ENCODE measurements around the gene XPR1. TPM values are rescaled to one million over a fixed set of nuclear protein-coding genes. Genes with fewer than 3 reads are reported as not detected.
A peak's percentile ranks its signal among the peaks of the same experiment; 100 is the strongest.

Gene XPR1
- total and polyA plus RNA-seq, 2 experiments from 2014 or later, result 4.9 to 15.6 TPM

GRCh38 chr1:180859306-180859705 lies 227.5 kb downstream of the XPR1 start:
- peaks cover 5% of the 10 kb centered on the region for H3K4me1 ChIP-seq (ENCODE audit: insufficient read depth)
- no peaks in the 10 kb centered on the region for H3K9me2 ChIP-seq (ENCODE audit: insufficient read depth)
- no peaks in the 10 kb centered on the region for H3K36me3 ChIP-seq (ENCODE audit: low read depth)
- no peak for TF ChIP-seq EZH2phosphoT487 (IDR thresholded peaks at IDR 0.05; ENCODE audit: insufficient read depth, low read depth)
- no peak for TF ChIP-seq EZH2 (IDR thresholded peaks at IDR 0.05; ENCODE audit: insufficient read depth, poor library complexity, severe bottlenecking)
- H3K4me2 ChIP-seq (ENCODE audit: unreplicated experiment), result no peak overlapping the region
- DNase-seq, result no peak
- no peak overlapping the region for H2AFZ ChIP-seq
- no peak overlapping the region for H3K4me3 ChIP-seq
- no peaks in the 10 kb centered on the region for H3K27me3 ChIP-seq (replicated peaks; ENCODE audit: insufficient read depth)
- H3K9ac ChIP-seq, result no peak overlapping the region
- in situ Hi-C loops (cut with MboI), result no loop called here
- H3K9me3 ChIP-seq (ENCODE audit: low read depth), result no peaks in the 10 kb centered on the region
- no peaks in the 10 kb centered on the region for H3K79me2 ChIP-seq (ENCODE audit: insufficient read depth)
- H4K20me1 ChIP-seq (ENCODE audit: insufficient read depth), result no peaks in the 10 kb centered on the region
- H3F3A ChIP-seq (ENCODE audit: insufficient read depth), result no peaks in the 10 kb centered on the region
- H3K27ac ChIP-seq, result no peak overlapping the region
- 97 to 98% methylated on average over 1 of the region's 1 CpG for WGBS, 2 experiments (ENCODE audit: low coverage in 1 of 2, low lambda C conversion rate in 2 of 2, missing lambda C conversion rate in 2 of 2)

DNA sequence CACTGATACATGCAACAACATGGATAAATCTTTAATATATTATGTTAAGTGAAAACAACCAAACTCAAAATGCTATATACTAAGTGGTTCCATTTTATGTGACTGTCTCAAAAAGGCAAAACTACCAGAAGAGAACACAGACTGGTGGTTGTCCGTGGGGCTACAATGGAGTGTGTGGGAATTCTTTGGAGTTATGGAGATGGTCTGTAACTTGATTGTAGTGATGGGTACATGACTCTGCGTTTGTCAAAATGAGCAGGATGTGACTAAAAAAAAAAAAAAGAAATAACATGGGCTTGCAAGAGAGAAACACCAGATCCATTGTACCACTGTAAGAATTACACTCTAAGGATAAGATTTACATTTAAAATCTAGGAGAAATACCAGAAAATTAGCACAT lies 228.7 kb downstream of the XPR1 start:
- Histone ChIP-seq H3K9me3 (ENCODE audit: low read depth) (no peaks in the 10 kb centered on the region), H3F3A (ENCODE audit: insufficient read depth) (no peaks in the 10 kb centered on the region), H3K4me3 (no peak overlapping the region), H3K9ac (no peak overlapping the region), H3K27ac (no peak overlapping the region), H3K36me3 (ENCODE audit: low read depth) (no peaks in the 10 kb centered on the region), H4K20me1 (ENCODE audit: insufficient read depth) (no peaks in the 10 kb centered on the region), H3K4me1 (ENCODE audit: insufficient read depth) (peaks cover 5% of the 10 kb centered on the region), H3K9me2 (ENCODE audit: insufficient read depth) (no peaks in the 10 kb centered on the region), H3K79me2 (ENCODE audit: insufficient read depth) (no peaks in the 10 kb centered on the region), H3K27me3 (replicated peaks; ENCODE audit: insufficient read depth) (no peaks in the 10 kb centered on the region), H2AFZ (no peak overlapping the region), H3K4me2 (ENCODE audit: unreplicated experiment) (no peak overlapping the region)
- DNase-seq, result no peak
- in situ Hi-C loops (cut with MboI), result loop anchor here (5.0 to 10.0 kb wide), 2 partner anchors 236 to 348 kb away; no protein-coding TSS in a partner anchor
- TF ChIP-seq EZH2 (IDR thresholded peaks at IDR 0.05; ENCODE audit: insufficient read depth, poor library complexity, severe bottlenecking) (no peak), EZH2phosphoT487 (IDR thresholded peaks at IDR 0.05; ENCODE audit: insufficient read depth, low read depth) (no peak)
- 92 to 97% methylated on average over 2 of the region's 2 CpGs for whole genome bisulfite sequencing, 2 experiments (ENCODE audit: low coverage in 1 of 2, low lambda C conversion rate in 2 of 2, missing lambda C conversion rate in 2 of 2)

- peak; percentile 4 for DNase-seq
- Histone ChIP-seq H3K9me3 (ENCODE audit: low read depth) (no peaks in the 10 kb centered on the region), H3K27ac (no peak overlapping the region), H3K4me3 (no peak overlapping the region), H3K4me1 (ENCODE audit: insufficient read depth) (peaks cover 5% of the 10 kb centered on the region), H3K9ac (no peak overlapping the region), H4K20me1 (ENCODE audit: insufficient read depth) (no peaks in the 10 kb centered on the region), H3K36me3 (ENCODE audit: low read depth) (no peaks in the 10 kb centered on the region), H3F3A (ENCODE audit: insufficient read depth) (no peaks in the 10 kb centered on the region), H3K9me2 (ENCODE audit: insufficient read depth) (no peaks in the 10 kb centered on the region), H3K79me2 (ENCODE audit: insufficient read depth) (no peaks in the 10 kb centered on the region), H3K27me3 (replicated peaks; ENCODE audit: insufficient read depth) (no peaks in the 10 kb centered on the region), H2AFZ (no peak overlapping the region), H3K4me2 (ENCODE audit: unreplicated experiment) (no peak overlapping the region)
- in situ Hi-C loops (cut with MboI), result loop anchor here (5.0 to 10.0 kb wide), 2 partner anchors 238 to 350 kb away; no protein-coding TSS in a partner anchor
- TF ChIP-seq EZH2 (IDR thresholded peaks at IDR 0.05; ENCODE audit: insufficient read depth, poor library complexity, severe bottlenecking) (no peak), EZH2phosphoT487 (IDR thresholded peaks at IDR 0.05; ENCODE audit: insufficient read depth, low read depth) (no peak)
- 86 to 94% methylated on average over 1 of the region's 1 CpG for WGBS, 2 experiments (ENCODE audit: low coverage in 1 of 2, low lambda C conversion rate in 2 of 2, missing lambda C conversion rate in 2 of 2)
Observed at GRCh38 chr1:180862305-180862704, 230.5 kb downstream of the XPR1 start.

DNA sequence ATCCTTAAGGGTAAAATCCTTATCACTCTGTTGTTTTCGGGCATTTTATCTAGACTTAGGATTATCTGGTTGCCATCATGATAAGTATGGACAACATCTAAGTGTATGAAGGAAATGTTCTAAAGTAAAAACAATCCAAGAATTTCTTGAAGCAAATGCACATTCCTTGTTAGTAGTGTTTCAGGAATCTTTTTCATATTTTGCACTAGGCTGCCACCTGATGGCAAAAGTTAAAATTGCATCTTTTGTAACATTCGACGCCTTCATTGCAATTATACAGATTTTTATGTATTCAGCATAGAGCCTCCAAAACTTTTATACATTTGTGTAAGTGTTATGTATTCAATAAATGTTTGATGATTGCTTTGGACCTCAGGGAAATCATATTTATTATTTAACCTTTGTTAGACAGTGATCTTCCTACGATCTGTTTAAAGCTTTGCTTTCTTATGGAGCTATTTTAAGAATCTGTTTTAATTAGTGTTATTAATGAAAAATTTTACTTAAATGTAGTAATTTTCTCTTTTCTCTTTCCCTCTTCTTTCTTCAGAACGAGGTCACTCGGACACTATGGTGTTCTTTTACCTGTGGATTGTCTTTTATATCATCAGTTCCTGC lies 231.4 kb downstream of the XPR1 start:
- in situ Hi-C loops (cut with MboI), result loop anchor here (5.0 to 10.0 kb wide), 2 partner anchors 238 to 351 kb away; no protein-coding TSS in a partner anchor

More for the DNA sequence above, 231.4 kb downstream of the XPR1 start:
- WGBS, 2 experiments (ENCODE audit: low coverage in 1 of 2, low lambda C conversion rate in 2 of 2, missing lambda C conversion rate in 2 of 2), result 15 to 19% methylated on average over 6 of the region's 6 CpGs
- Histone ChIP-seq H4K20me1 (ENCODE audit: insufficient read depth) (no peaks in the 10 kb centered on the region), H3K36me3 (ENCODE audit: low read depth) (no peaks in the 10 kb centered on the region), H3K4me3 (no peak overlapping the region), H3K9me3 (ENCODE audit: low read depth) (no peaks in the 10 kb centered on the region), H3K9ac (no peak overlapping the region), H3K79me2 (ENCODE audit: insufficient read depth) (no peaks in the 10 kb centered on the region), H2AFZ (peak overlapping the region; percentile 49), H3K9me2 (ENCODE audit: insufficient read depth) (no peaks in the 10 kb centered on the region), H3K27ac (no peak overlapping the region), H3K27me3 (replicated peaks; ENCODE audit: insufficient read depth) (no peaks in the 10 kb centered on the region), H3K4me2 (ENCODE audit: unreplicated experiment) (peak overlapping the region; percentile 19), H3K4me1 (ENCODE audit: insufficient read depth) (peaks cover 5% of the 10 kb centered on the region), H3F3A (ENCODE audit: insufficient read depth) (no peaks in the 10 kb centered on the region)
- DNase-seq, result peak; percentile 62
- TF ChIP-seq EZH2phosphoT487 (IDR thresholded peaks at IDR 0.05; ENCODE audit: insufficient read depth, low read depth), result no peak
- TF ChIP-seq EZH2 (IDR thresholded peaks at IDR 0.05; ENCODE audit: insufficient read depth, poor library complexity, severe bottlenecking), result no peak

All from GM23248 (cell line).